H1 (cell line): ENCODE results near the gene DARS2. TPM values are rescaled to one million over a fixed set of nuclear protein-coding genes. Genes with fewer than 3 reads are reported as not detected.

Experiments used
- CTCF ChIA-PET: fragments of 300-600 bp; sonication (Branson Sonifier 250); formaldehyde crosslinking; loops from one replicate; lab custom pipeline; 2021; ENCODE audit not compliant: partially characterized antibody; lab: Charles Lee
- POLR2A ChIA-PET: fragments of 300-600 bp; sonication (Branson Sonifier 250); formaldehyde crosslinking; loops from one replicate; lab custom pipeline; 2021; ENCODE audit warnings: inconsistent platforms; ENCODE audit not compliant: partially characterized antibody; lab: Charles Lee
- DNase-seq, 2 experiments: peaks; one replicate each; pipeline versions ENCODE4 v3.0.0 to v3.0.0-alpha.2; 2010 to 2022; ENCODE audit warnings: low spot score in 2 of 2, low read depth in 1 of 2, mixed read lengths in 1 of 2
- FAIRE-seq: peaks from 2 replicates; lab custom pipeline; 2011; peaks lifted over from hg19 to GRCh38; lab: Jason Lieb, UNC
- H2AFZ ChIP-seq: 2 replicates; pipeline ENCODE4 v1.8.1; 2012; ENCODE audit warnings: low read length, inconsistent platforms
- H2AK5ac ChIP-seq: 2 replicates; pipeline ENCODE4 v1.6.1; 2013; ENCODE audit warnings: low read depth, low read length
- H2BK120ac ChIP-seq: replicated peaks from 2 replicates; pipeline ENCODE3; 2013; ENCODE audit warnings: low read depth, low read length, inconsistent platforms
- H2BK12ac ChIP-seq: 2 replicates; pipeline ENCODE4 v1.6.1; 2013; ENCODE audit warnings: low read depth, low read length
- H2BK15ac ChIP-seq: 2 replicates; pipeline ENCODE4 v1.6.1; 2013; ENCODE audit warnings: low read length
- H2BK20ac ChIP-seq: 2 replicates; pipeline ENCODE4 v1.6.1; 2013; ENCODE audit warnings: low read length
- H2BK5ac ChIP-seq: 2 replicates; pipeline ENCODE4 v1.6.1; 2013; ENCODE audit warnings: low read depth, low read length
- H3K14ac ChIP-seq: 2 replicates; pipeline ENCODE4 v1.6.1; 2013; ENCODE audit warnings: inconsistent platforms; ENCODE audit not compliant: insufficient read length
- H3K18ac ChIP-seq: 2 replicates; pipeline ENCODE4 v1.6.1; 2013; ENCODE audit warnings: low read length; ENCODE audit errors: extremely low read depth
- H3K23ac ChIP-seq: 2 replicates; pipeline ENCODE4 v1.6.1; 2013; ENCODE audit warnings: inconsistent platforms; ENCODE audit not compliant: insufficient read length
- H3K23me2 ChIP-seq: 2 replicates; pipeline ENCODE4 v1.6.1; 2013; ENCODE audit warnings: low read depth, low read length
- H3K27ac ChIP-seq: 2 replicates; pipeline ENCODE4 v1.6.1; 2011; ENCODE audit warnings: low read depth, low read length, inconsistent platforms
- H3K27me3 ChIP-seq, 4 experiments: replicated peaks in 1 of 4; 1 replicate in 1 of 4; 2 replicates in 3 of 4; pipeline versions ENCODE4 v1.6.1 to v1.8.1; 2011 to 2013; ENCODE audit warnings: low read length in 3 of 4, mild to moderate bottlenecking in 3 of 4, inconsistent platforms in 2 of 4, mixed read lengths in 2 of 4, moderate library complexity in 1 of 4; ENCODE audit not compliant: control insufficient read depth in 3 of 4, insufficient read depth in 3 of 4; ENCODE audit errors: extremely low read depth in 1 of 4
- H3K36me3 ChIP-seq, 4 experiments: 2 replicates each; pipeline versions ENCODE4 v1.6.1 to v1.8.1; 2011 to 2013; ENCODE audit warnings: mild to moderate bottlenecking in 4 of 4, low read length in 3 of 4, moderate library complexity in 2 of 4, control low read depth in 1 of 4, inconsistent platforms in 1 of 4; ENCODE audit not compliant: insufficient read depth in 4 of 4, control insufficient read depth in 2 of 4
- H3K4ac ChIP-seq: replicated peaks from 2 replicates; pipeline ENCODE3; 2013; ENCODE audit warnings: low read length, low read depth, mixed read lengths, inconsistent platforms; ENCODE audit not compliant: insufficient read length
- H3K4me1 ChIP-seq, 4 experiments: replicated peaks in 1 of 4; 1 replicate in 1 of 4; 2 replicates in 3 of 4; pipeline versions ENCODE4 v1.6.1 to v1.8.1; 2011 to 2013; ENCODE audit warnings: low read length in 3 of 4, inconsistent platforms in 2 of 4, mixed read lengths in 1 of 4; ENCODE audit not compliant: insufficient read depth in 4 of 4, control insufficient read depth in 3 of 4
- H3K4me2 ChIP-seq, 2 experiments: 2 replicates each; pipeline versions ENCODE4 v1.6.1 to v1.8.1; 2011 to 2013; ENCODE audit warnings: low read depth in 2 of 2, low read length in 2 of 2, control low read depth in 1 of 2, inconsistent platforms in 1 of 2, mild to moderate bottlenecking in 1 of 2; ENCODE audit not compliant: insufficient read depth in 1 of 2
- H3K4me3 ChIP-seq, 4 experiments: fragments of 200-600, 300-600 bp in 1 of 4; sonication (generic), shearing (Covaris generic), sonication (Bioruptor Twin) in 1 of 4; 2 replicates each; pipeline versions ENCODE4 v1.5.1 to v1.8.1; 2011 to 2016; ENCODE audit warnings: low read length in 4 of 4, low read depth in 3 of 4, control low read depth in 2 of 4, inconsistent platforms in 2 of 4, mild to moderate bottlenecking in 2 of 4, mixed read lengths in 1 of 4, moderate library complexity in 1 of 4; ENCODE audit not compliant: insufficient read depth in 2 of 4; ENCODE audit errors: extremely low read depth in 1 of 4
- H3K56ac ChIP-seq: replicated peaks from 2 replicates; pipeline ENCODE3; 2013; ENCODE audit warnings: low read depth, mild to moderate bottlenecking, mixed read lengths, low read length, inconsistent platforms; ENCODE audit not compliant: insufficient read length
- H3K79me1 ChIP-seq: 2 replicates; pipeline ENCODE4 v1.6.1; 2013; ENCODE audit warnings: low read depth, low read length, control low read depth
- H3K79me2 ChIP-seq, 2 experiments: 2 replicates each; pipeline versions ENCODE4 v1.6.1 to v1.8.1; 2012 to 2013; ENCODE audit warnings: low read length in 2 of 2, mild to moderate bottlenecking in 2 of 2, inconsistent platforms in 1 of 2; ENCODE audit not compliant: insufficient read depth in 2 of 2, control insufficient read depth in 1 of 2
- H3K9ac ChIP-seq, 4 experiments: replicated peaks in 1 of 4; 1 replicate in 1 of 4; 2 replicates in 3 of 4; pipeline versions ENCODE4 v1.6.1 to v1.8.1; 2011 to 2013; ENCODE audit warnings: low read depth in 3 of 4, low read length in 3 of 4, control low read depth in 2 of 4, mild to moderate bottlenecking in 2 of 4, moderate library complexity in 2 of 4, inconsistent platforms in 1 of 4; ENCODE audit errors: extremely low read depth in 1 of 4
- H3K9me3 ChIP-seq, 2 experiments: 2 replicates each; pipeline versions ENCODE4 v1.6.1 to v1.8.1; 2012 to 2013; ENCODE audit warnings: mild to moderate bottlenecking in 2 of 2, moderate library complexity in 2 of 2, control low read depth in 1 of 2, inconsistent platforms in 1 of 2, low read depth in 1 of 2, low read length in 1 of 2, mixed read lengths in 1 of 2; ENCODE audit not compliant: insufficient read depth in 2 of 2
- H4K20me1 ChIP-seq, 2 experiments: replicated peaks in 1 of 2; 2 replicates each; pipeline versions ENCODE3 to v1.8.1; 2011 to 2013; ENCODE audit warnings: inconsistent platforms in 2 of 2, low read length in 2 of 2, mild to moderate bottlenecking in 1 of 2; ENCODE audit not compliant: insufficient read depth in 2 of 2, control insufficient read depth in 1 of 2
- H4K5ac ChIP-seq: 2 replicates; pipeline ENCODE4 v1.6.1; 2013; ENCODE audit warnings: low read length, low read depth, mixed read lengths, inconsistent platforms; ENCODE audit not compliant: insufficient read length
- H4K8ac ChIP-seq: 2 replicates; pipeline ENCODE4 v1.8.0; 2013; ENCODE audit warnings: mild to moderate bottlenecking, moderate library complexity, low read length, inconsistent platforms; ENCODE audit not compliant: insufficient read depth; ENCODE audit errors: extremely low read depth
- H4K91ac ChIP-seq: replicated peaks from 2 replicates; pipeline ENCODE3; 2013; ENCODE audit warnings: low read length, mixed read lengths, inconsistent platforms; ENCODE audit not compliant: insufficient read length
- CEBPB ChIP-seq: IDR thresholded peaks from 2 replicates; pipeline ENCODE4 v1.6.1; 2012; ENCODE audit warnings: low read depth, low read length
- CTCF ChIP-seq, 3 experiments: IDR thresholded peaks; 1 replicate in 2 of 3; 2 replicates in 1 of 3; pipeline versions ENCODE4 v1.5.1 to v1.6.1; 2011; ENCODE audit warnings: low read length in 3 of 3, mild to moderate bottlenecking in 3 of 3, inconsistent platforms in 2 of 3, low read depth in 1 of 3, moderate library complexity in 1 of 3; ENCODE audit not compliant: insufficient read depth in 1 of 3; ENCODE audit errors: control extremely low read depth in 1 of 3
- EZH2 ChIP-seq: fragments of 200-600 bp; sonication (generic); IDR thresholded peaks from 2 replicates; pipeline ENCODE4 v1.7.1; 2012; ENCODE audit warnings: low read depth, mild to moderate bottlenecking, moderate library complexity, low read length, inconsistent platforms; ENCODE audit not compliant: severe bottlenecking
- WGBS, 2 experiments: shearing (Covaris generic) in 1 of 2; methylation state at CpG; one replicate each; pipeline versions ENCODE4 v1.1.6 to v1.1.7; 2013 to 2015; ENCODE audit warnings: low lambda C conversion rate in 2 of 2, mixed read lengths in 2 of 2, inconsistent platforms in 1 of 2, low coverage in 1 of 2, missing lambda C conversion rate in 1 of 2; ENCODE audit not compliant: insufficient replicate concordance in 2 of 2, insufficient coverage in 1 of 2, insufficient read length in 1 of 2; ENCODE audit errors: extremely low coverage in 1 of 2, missing lambda C conversion rate in 1 of 2; 5-methylcytosine and 5-hydroxymethylcytosine counted together
- polyA plus RNA-seq, 7 experiments: library from polyadenylated mRNA; depleted of rRNA in 3 of 7; stranded (reverse) in 5 of 7; unstranded in 2 of 7; fragments of >200 nt in 5 of 7; fragments of 200-250 nt in 2 of 7; gene quantifications; 1 replicate in 5 of 7; 2 replicates in 1 of 7; 4 replicates in 1 of 7; pipeline versions ENCODE4 v1.2.1 to v1.2.3, GENCODE V29; 2011 to 2013; ENCODE audit warnings: missing spikeins in 2 of 7, mixed read lengths in 2 of 7
- total RNA-seq: library from RNA; stranded (reverse); fragmentation: NEBNext Ultra II Directional; extraction: Animal tissue kit (Norgen Biotek cat#: 25700); gene quantifications from 2 replicates; pipeline ENCODE4 v1.2.1, GENCODE V29; 2021

DARS2 gene
- total and polyA plus RNA-seq, 2 of the 8 experiments (the other 6 are each of a cell fraction or from before 2014, with no cell fraction given): 21.0 to 35.2 TPM

- FAIRE-seq (no peak), DNase-seq (no peak)
- WGBS, 2 experiments: 97% methylated on average over 2 of the region's 2 CpGs; no CpG with 5 or more reads in 1 of the 2 experiments
- H3K23ac ChIP-seq: no peak overlapping the region
- H4K5ac ChIP-seq: no peak overlapping the region
- H2BK12ac ChIP-seq: no peak overlapping the region
- H2AFZ ChIP-seq: no peak overlapping the region
- H2AK5ac ChIP-seq: no peak overlapping the region
- no peak overlapping the region for H2BK20ac ChIP-seq
- no peak overlapping the region for H2BK5ac ChIP-seq
- H3K18ac ChIP-seq: no peak overlapping the region
- TF ChIP-seq EZH2 (no peak), CEBPB (no peak), CTCF (IDR thresholded peaks at IDR 0.05; ENCODE audit: control extremely low read depth in 1 of 3, insufficient read depth in 1 of 3, low read depth in 1 of 3, low read length in 3 of 3) (peak in 1 of 3 experiments; percentile 11; a peak in 1 of 4 replicates)
- H3K4me3 ChIP-seq: no peak overlapping the region
- no peaks in the 10 kb centered on the region; the same call in 1 of the 2 replicates for H3K79me1 ChIP-seq
- peaks cover 0 to 4% of the 10 kb centered on the region in 2 experiments for H4K20me1 ChIP-seq
- no peak overlapping the region for H3K56ac ChIP-seq
- no peak overlapping the region for H3K9ac ChIP-seq
- no peak overlapping the region for H3K27ac ChIP-seq
- H3K9me3 ChIP-seq: no peaks in the 10 kb centered on the region
- H2BK120ac ChIP-seq: no peak overlapping the region
- no peak overlapping the region for H3K14ac ChIP-seq
- H3K79me2 ChIP-seq: peaks cover 0 to 33% of the 10 kb centered on the region in 2 experiments; a peak in 3 of 4 replicates
- CTCF ChIA-PET: interaction anchor here (1.0 kb wide), 1 partner anchor 11 kb away, joined by 3 read pairs; no protein-coding TSS in a partner anchor
- POLR2A ChIA-PET: interaction anchor here (1.0 to 13.3 kb wide), 5 partner anchors 11 to 48 kb away, joined by 3 to 475 read pairs (median 5); partner anchors contain the start of gene DARS2
- no peak overlapping the region for H3K4ac ChIP-seq
- H3K27me3 ChIP-seq: no peaks in the 10 kb centered on the region
- H4K8ac ChIP-seq: no peak overlapping the region
- peaks cover 4 to 30% (median 10%) of the 10 kb centered on the region in 4 experiments; a peak in 7 of 8 replicates for H3K36me3 ChIP-seq
- no peak overlapping the region for H3K4me2 ChIP-seq
- peaks cover under 1% of the 10 kb centered on the region for H3K23me2 ChIP-seq
- no peak overlapping the region for H2BK15ac ChIP-seq
- H4K91ac ChIP-seq: no peak overlapping the region
- H3K4me1 ChIP-seq: peaks cover 0 to 1% (median 0%) of the 10 kb centered on the region in 4 experiments; a peak in 3 of 7 replicates
These were observed 47.0 kb downstream of the DARS2 start for GRCh38 chr1:173871500-173871899.
